ENCODE measurements around the gene WDFY2.

DNA sequence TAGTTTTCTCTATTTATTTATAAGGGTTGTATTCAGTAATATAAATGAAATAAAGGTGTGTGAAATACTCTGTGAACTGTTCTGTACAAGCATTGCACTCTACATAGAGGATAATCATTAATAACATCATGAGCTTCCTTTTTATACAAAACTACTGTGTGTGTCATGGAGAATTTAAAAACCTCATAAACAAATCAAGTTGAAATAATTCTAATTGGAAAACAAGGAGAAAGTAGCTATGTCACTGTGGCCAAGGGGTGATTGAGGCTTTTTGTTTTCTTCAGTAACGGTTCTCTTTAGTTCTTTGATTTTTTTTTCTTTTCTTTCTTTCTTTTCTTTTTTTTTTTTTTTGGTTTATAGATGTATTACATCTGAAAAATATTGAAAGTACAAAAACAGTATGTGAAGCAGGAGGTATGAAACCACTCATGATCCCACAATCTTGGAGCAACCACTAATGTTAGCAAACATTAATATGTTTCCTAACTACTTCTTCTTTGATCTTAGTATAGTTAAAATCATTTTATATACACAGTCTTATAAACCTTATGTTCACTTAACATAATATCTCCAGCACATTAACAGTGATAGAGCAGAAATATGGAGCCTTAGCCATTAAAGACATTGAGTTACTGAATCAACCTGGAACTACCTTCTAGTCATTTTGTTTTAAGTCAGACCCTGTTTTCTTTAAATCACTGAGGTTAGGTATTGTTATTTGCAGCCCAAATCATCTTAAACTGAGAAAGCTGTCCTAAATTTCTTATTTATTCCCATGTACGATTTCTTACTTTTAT is 45.4 kb downstream of the WDFY2 start:
- TF ChIP-seq, protein P1, sequence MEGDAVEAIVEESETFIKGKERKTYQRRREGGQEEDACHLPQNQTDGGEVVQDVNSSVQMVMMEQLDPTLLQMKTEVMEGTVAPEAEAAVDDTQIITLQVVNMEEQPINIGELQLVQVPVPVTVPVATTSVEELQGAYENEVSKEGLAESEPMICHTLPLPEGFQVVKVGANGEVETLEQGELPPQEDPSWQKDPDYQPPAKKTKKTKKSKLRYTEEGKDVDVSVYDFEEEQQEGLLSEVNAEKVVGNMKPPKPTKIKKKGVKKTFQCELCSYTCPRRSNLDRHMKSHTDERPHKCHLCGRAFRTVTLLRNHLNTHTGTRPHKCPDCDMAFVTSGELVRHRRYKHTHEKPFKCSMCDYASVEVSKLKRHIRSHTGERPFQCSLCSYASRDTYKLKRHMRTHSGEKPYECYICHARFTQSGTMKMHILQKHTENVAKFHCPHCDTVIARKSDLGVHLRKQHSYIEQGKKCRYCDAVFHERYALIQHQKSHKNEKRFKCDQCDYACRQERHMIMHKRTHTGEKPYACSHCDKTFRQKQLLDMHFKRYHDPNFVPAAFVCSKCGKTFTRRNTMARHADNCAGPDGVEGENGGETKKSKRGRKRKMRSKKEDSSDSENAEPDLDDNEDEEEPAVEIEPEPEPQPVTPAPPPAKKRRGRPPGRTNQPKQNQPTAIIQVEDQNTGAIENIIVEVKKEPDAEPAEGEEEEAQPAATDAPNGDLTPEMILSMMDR (IDR thresholded peaks at IDR 0.05) = no peak
- TF ChIP-seq POLR2A (IDR thresholded peaks at IDR 0.05) = no peak
- no peak for TF ChIP-seq EP300 (IDR thresholded peaks at IDR 0.05)

Data from tibial nerve (tissue), 4 donors.